GM19455 (cell line): ENCODE data around the gene TRAPPC11.
"Not testable (repeated sequence)": the region's sequence is repeated elsewhere in the genome, so short reads cannot be mapped to it uniquely, and the experiment has no call there.

Experiments used
- ATAC-seq: cut with Tn5 transposase; IDR thresholded peaks from one replicate; pipeline ENCODE4 v1.9.1; 2021; ENCODE audit not compliant: unreplicated experiment

TRAPPC11 gene

DNA sequence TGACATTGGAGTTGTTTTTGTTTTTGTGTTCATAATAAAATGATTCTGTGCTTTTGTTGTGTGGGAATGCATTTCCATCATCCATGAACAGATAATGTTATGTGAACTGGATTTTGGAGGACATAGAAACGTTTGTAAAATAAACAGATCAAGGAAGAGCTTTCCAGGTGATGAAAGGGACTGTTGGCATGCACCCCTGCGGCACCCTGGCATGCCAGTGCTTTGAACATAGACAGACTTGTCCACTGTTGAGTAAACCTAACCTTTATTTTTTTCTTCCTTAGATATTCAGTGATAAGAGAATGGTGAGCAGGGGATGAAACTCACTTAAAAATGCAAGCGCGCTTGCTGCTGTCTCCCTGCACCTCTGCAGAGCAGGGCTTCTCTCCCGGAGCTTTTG is 59.8 kb downstream of the TRAPPC11 start:
- ATAC-seq: no peak

- no peak for ATAC-seq
Observed at GRCh38 chr4:183721207-183722081, 62.4 kb downstream of the TRAPPC11 start.

GRCh38 chr4:183722731-183723560 is 63.9 kb downstream of the TRAPPC11 start:
- peak; percentile 82 for ATAC-seq

- ATAC-seq: no peak
Observed at GRCh38 chr4:183723561-183724228, 64.6 kb downstream of the TRAPPC11 start.

GRCh38 chr4:183725585-183725984 is 66.5 kb downstream of the TRAPPC11 start:
- not testable (repeated sequence) for ATAC-seq

- ATAC-seq: no peak
Observed at GRCh38 chr4:183727482-183727881, 68.4 kb downstream of the TRAPPC11 start.

DNA sequence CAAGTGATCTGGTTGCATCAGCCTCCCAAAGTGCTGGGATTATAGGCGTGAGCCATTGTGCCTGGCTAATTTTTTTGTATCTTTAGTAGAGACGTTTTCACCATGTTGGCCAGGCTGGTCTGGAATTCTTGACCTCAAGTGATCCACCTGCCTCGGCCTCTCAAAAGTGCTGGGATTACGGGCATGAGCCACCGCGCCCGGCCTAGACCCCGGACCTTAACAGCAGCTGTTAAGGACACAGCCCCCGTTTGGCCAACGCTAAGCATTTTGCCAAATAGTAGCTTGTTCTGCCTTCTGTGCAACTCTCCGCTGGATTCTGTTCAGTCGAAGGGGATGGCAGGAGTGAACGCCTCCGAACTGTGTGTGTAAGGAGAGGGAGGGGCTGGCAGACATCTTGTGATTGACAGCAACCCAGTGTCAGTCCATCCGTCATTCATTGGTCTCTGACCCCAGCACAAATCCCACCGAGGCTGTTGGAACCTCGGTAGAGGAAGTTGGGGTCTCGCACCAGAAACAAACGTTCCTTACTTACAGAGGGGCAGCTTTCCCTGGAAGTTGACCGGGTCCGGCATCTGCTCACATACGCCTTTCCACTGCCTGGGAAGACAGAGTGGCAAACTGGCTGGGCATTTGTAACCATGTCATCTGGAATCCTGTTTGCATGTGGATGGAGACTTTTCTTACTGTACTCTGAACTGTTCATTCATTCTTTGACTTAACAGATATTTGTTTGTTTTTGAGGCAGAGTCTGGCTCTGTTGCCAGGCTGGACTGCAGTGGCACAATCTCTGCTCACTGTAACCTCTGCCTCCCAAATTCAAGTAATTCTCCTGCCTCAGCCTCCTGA is 69.4 kb downstream of the TRAPPC11 start:
- ATAC-seq: no peak

DNA sequence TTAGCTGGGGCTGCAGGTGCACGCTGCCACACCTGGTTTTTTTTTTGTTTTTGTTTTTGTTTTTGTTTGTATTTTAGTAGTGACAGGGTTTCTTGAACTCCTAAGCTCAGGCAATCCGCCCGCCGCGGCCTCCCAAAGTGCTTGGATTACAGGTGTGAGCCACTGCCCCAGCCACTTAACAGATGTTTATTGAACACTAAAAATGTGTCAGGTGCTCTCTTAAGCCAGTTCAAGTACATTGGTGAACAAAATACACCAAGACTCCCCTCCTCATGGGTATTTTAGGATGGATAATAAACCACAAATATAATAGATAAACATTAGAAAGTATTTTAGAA is 69.9 kb downstream of the TRAPPC11 start:
- ATAC-seq: no peak

DNA sequence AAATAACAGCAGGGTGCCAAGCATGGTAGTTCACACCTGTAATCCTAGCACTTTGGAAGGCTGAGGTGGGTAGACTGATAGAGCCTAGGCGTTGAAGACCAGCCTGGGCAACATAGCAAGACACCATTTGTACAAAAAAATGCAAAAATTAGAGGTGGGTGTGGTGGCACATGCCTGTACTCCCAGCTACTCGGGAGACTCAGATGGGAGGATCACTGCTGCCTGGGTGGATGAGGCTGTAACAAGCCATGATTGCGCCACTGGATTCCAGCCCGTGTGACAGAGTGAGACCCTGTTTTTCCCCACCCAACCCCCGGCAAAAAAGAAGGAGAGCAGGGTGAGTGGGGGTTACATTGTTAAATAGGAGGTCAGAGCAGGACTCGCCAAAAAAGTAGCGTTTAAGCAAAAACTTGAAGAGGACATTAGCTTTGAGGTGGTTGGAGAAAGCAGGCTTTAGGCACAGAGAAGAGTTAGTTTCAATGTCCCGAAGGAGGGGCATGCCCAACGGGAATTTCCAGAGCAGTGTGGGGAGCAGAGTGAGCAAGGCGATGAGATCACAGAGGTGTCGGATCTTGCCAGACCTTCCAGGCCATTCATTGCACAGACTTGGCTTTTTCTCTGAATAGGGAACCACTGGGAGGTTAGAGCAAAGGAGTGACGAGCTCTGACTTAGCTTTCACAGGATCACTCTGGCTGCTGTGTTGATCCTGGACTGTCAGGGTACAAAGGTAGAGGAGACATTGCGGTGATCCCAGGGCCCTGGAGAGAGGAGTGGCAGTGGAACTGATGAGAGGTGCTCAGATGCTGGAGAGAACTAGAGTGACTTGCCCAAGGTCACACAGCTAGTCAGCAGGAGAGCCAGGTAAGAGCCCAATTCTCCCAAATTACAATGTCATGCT is 70.6 kb downstream of the TRAPPC11 start:
- no peak for ATAC-seq

- no peak for ATAC-seq
Observed at GRCh38 chr4:183732296-183732695, 73.2 kb downstream of the TRAPPC11 start.

DNA sequence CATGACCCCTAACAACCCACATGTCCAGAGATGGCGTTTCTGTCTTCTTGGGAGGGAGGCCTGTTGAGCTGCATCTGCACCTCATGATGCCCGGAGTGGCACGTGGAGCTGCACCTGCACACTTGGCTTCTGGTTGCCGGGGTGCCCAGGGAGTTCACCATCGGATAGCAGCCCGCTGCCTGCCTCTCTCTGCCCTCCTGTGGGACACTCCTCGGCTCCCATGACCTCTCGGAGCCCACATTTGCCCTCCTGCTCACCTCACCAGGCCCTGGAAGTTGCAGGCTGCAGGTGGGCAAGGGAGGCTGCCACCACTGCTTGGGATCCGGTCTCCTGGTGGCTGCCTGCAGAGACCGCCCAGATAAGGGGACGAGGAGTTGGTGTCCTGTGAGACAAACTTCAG is 74.1 kb downstream of the TRAPPC11 start:
- no peak for ATAC-seq

- ATAC-seq: no peak
Observed at GRCh38 chr4:183738081-183738673, 79.1 kb downstream of the TRAPPC11 start.

- ATAC-seq: no peak
Observed at GRCh38 chr4:183738961-183739360, 79.9 kb downstream of the TRAPPC11 start.

GRCh38 chr4:183746305-183747229 is 87.5 kb downstream of the TRAPPC11 start:
- ATAC-seq: no peak

GRCh38 chr4:183747380-183747779 is 88.3 kb downstream of the TRAPPC11 start:
- no peak for ATAC-seq

DNA sequence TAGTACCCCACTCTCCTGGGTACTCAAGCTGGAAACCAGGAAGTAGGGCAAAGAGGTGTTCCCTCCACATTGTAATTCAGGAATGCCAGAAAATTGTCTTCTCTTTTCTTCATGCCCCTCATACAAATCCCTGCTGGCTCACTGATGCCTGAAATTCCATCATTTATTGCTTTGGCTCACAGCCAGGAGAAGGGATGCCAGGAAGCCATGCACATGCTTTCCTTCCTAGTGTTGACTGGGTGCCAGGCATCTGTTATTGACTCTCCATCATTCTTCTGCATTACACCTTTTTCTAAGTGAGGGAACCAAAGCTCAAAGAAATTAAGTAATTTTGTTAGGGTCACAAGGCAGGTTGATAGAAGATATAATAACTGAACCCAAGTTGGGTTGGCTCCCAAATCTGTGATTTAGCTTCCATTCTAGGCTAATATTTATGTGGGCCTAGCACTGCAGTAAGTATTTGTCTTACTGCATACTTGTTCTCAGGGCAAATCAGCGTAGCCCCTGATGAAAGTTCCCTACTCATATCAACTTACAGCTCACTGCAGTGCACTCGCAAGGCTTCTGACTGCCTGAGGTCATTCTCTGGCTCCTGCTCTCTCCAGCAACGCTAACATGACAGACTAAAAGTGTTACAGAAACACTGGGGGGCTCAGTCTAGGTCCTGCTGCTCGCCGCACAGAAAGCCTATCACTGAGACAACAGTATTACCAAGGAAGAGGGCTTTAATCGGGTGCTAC is 89.0 kb downstream of the TRAPPC11 start:
- no peak for ATAC-seq

DNA sequence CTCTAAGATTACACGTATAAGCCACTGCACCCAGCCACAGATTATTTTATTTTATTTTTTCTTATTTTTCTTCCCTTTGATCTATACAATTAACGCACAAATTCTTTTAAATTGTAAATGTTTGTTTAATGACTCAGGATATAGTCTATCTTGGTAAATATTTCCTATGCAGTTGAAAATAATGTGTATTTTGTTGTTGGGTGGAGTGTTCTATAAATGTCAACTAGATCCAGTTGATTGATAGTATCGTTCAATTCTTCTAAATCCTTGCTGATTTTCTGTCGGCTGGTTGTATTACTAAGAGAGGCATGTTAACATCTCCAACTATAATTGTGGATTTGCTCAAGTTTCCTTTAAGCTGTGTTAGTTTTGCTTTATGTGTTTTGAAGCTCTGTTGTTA is 92.0 kb downstream of the TRAPPC11 start:
- no peak for ATAC-seq

DNA sequence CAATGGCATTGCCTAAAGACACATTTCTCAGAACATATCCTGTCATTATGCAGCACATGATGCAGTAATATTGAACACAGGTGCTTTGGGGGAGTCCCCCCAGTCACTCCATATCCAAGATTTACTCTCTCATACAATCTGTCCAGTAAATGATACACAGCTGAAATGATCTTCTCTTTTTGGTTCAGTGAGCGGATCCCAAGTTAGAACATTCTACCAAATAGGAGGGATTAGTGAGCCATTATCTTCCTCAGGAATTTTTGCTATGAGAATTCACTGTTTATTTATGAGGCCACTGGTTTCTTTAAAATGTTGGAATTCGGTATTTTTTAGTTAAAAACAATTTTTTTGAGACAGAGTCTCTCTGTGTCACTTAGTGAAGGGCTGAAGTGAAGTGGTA is 96.5 kb downstream of the TRAPPC11 start:
- ATAC-seq: no peak
